ENCODE measurements around the gene RPS3.
"Not testable (repeated sequence)": the region's sequence is repeated elsewhere in the genome, so short reads cannot be mapped to it uniquely, and the experiment has no call there.

Gene RPS3

DNA sequence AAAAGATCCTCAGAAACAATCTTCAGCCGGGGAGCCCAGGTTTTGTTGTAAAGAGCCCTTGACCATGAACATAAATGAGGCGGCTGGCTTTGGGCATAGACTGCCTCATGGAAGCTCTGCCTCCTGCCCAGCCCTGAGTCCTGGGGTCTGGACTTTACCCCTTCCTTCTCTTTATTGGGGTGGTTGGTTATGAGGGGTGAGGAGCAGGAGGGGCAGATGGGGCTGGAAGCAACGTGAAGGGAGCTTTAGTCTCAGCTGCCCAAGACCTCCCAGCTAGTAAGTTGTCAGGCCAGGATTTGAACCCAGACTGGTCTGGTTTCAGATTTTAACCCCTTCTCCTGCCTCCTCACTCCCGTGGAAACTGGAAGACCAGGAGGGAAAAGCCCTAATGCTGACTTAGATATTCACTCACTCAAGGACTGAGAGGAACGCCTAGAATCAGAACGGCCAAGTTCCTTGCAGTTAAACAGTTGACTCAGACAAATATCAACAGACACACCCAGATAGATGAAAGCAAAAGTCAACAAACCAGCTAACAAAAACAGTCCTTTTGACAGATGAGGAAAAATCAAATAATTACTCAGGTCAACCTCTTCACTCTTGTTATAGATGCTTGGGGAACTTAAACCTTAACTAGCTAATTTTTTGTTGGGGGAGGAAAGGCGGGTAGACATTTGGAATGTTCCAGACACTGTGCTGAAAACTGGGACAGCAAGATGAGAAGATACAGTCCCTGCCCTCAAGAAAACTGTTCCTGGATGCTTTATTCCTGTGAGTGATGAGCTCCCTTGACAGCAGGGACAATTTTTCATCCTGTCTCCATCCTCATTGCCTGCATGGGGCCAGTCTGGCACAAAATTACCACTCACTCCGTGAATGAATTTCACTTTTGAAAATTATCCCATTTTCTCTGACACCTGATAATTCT lies 27.1 kb upstream of the RPS3 start:
- no peak for DNase-seq (ENCODE audit: low read depth)
- TF ChIP-seq, protein P1, sequence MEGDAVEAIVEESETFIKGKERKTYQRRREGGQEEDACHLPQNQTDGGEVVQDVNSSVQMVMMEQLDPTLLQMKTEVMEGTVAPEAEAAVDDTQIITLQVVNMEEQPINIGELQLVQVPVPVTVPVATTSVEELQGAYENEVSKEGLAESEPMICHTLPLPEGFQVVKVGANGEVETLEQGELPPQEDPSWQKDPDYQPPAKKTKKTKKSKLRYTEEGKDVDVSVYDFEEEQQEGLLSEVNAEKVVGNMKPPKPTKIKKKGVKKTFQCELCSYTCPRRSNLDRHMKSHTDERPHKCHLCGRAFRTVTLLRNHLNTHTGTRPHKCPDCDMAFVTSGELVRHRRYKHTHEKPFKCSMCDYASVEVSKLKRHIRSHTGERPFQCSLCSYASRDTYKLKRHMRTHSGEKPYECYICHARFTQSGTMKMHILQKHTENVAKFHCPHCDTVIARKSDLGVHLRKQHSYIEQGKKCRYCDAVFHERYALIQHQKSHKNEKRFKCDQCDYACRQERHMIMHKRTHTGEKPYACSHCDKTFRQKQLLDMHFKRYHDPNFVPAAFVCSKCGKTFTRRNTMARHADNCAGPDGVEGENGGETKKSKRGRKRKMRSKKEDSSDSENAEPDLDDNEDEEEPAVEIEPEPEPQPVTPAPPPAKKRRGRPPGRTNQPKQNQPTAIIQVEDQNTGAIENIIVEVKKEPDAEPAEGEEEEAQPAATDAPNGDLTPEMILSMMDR (IDR thresholded peaks at IDR 0.05; ENCODE audit: low read length, missing control alignments): no peak

DNA sequence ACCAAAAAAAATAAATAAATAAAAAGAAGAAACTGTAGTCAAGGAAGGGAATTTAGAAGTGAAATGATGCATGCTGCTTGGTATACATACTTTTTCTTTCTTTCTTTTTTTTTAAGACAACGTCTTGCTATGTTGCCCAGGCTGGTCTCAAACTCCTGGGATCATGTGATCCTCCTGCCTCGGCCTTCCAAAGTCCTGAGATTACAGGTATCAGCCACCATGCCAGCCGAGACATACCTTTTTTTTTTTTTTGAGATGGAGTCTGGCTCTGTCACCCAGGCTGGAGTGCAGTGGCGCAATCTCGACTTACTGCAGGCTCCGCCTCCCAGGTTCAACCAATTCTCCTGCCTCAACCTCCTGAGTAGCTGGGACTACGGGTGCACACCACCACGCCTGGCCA lies 26.1 kb upstream of the RPS3 start:
- H3K4me3 ChIP-seq (replicated peaks; ENCODE audit: low read depth, low read length): no peak overlapping the region
- no peak for DNase-seq (ENCODE audit: low read depth)
- TF ChIP-seq, protein P1 (IDR thresholded peaks at IDR 0.05; ENCODE audit: low read length, missing control alignments): no peak

More for the DNA sequence above, 27.1 kb upstream of the RPS3 start:
- H3K4me3 ChIP-seq (replicated peaks; ENCODE audit: low read depth, low read length): no peak overlapping the region

DNA sequence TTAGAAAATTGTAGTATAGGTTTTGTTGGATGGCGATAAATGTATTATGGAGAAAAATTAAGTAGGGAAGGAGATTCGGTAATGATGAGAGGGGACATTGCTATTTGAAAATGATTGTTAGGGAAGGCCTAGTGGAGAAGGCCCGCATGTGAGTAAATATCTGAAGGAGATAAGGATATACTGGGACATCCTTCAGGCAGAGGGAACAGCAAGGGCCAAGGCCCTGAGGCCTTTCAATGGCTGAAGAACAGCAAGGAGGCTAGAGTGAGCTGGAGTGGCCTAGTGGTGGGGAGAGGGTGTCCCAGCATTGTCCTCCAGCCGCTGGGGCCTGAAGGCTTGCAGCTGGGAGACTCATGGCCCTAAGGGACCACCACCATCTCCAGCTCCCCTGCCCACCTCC lies 24.7 kb upstream of the RPS3 start:
- no peak overlapping the region for H3K4me3 ChIP-seq (replicated peaks; ENCODE audit: low read depth, low read length)
- TF ChIP-seq, protein P1 (IDR thresholded peaks at IDR 0.05; ENCODE audit: low read length, missing control alignments): no peak
- no peak for DNase-seq (ENCODE audit: low read depth)

DNA sequence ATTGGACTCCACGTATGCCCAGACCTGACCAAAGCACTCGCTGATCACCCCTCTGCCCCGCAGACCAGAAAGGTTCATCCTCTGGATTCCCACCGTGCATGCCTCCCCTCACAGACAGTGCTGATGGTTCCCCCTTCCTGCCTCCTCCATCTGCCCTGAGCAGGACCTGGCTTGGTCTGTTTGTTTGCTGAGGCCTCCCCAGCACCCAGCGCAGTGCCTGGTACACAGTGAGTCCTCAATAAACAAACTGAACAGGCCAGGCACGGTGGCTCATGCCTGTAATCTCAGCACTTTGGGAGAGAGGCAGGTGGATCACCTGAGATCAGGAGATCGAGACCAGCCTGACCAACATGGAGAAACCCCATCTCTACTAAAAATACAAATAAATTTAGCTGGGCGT lies 23.7 kb upstream of the RPS3 start:
- TF ChIP-seq, protein P1 (IDR thresholded peaks at IDR 0.05; ENCODE audit: low read length, missing control alignments): no peak
- no peak overlapping the region for H3K4me3 ChIP-seq (replicated peaks; ENCODE audit: low read depth, low read length)
- no peak for DNase-seq (ENCODE audit: low read depth)

DNA sequence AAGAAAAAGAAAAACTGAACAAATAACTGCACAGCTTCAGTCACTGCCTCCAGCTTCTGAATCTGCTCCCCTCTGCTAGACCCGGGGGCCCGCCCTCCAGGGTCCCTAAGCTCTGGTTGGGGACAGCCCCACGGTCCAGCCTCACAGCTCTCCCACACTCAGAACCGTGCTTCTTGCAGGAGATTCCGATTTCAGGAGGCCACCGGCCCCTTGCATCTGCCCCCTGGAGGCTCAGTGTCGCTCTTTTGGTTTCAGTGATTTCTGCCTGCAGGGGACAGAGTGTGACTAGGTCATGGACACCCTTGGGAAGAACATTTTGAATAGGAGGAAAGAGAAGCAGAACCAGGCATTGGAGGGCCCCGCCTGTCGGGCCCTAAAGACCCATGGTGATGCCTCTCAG lies 23.1 kb upstream of the RPS3 start:
- TF ChIP-seq, protein P1 (IDR thresholded peaks at IDR 0.05; ENCODE audit: low read length, missing control alignments): no peak
- DNase-seq (ENCODE audit: low read depth): no peak
- H3K4me3 ChIP-seq (replicated peaks; ENCODE audit: low read depth, low read length): no peak overlapping the region

DNA sequence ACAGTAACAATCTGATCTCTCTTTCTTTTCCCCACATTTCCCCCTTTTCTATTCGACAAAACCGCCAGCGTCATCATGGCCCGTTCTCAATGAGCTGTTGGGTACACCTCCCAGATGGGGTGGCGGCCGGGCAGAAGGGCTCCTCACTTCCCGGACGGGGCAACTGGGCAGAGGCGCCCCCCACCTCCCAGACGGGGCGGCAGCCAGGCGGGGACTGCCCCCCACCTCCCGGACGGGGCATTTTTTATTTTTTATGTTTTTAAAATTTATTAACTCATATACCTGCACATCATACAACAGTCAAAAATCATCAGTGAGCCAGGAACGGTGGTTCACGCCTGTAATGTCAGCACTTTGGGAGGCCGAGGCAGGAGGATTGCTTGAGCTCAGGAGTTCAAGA lies 20.5 kb upstream of the RPS3 start:
- not testable (repeated sequence) for DNase-seq (ENCODE audit: low read depth); H3K4me3 ChIP-seq (replicated peaks; ENCODE audit: low read depth, low read length)

DNA sequence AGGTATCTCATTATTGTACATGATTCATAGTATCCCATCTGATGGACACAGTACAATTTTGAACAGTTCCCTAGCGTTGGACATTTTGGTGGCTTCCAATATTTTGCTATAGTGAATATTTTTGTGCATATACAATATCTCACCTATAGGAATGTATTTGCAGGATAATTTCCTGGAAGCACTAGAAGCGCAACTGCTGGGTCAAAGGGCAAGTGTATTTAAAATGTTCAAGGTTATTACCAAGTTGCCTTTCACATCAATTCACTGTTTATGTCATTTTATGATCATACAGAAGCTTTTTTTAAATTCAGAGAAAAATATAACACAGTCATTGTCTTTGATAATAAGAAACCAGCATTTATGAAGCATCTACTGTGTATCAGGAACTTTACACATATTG lies 19.1 kb upstream of the RPS3 start:
- H3K4me3 ChIP-seq (replicated peaks; ENCODE audit: low read depth, low read length): no peak overlapping the region
- DNase-seq (ENCODE audit: low read depth): no peak
- TF ChIP-seq, protein P1 (IDR thresholded peaks at IDR 0.05; ENCODE audit: low read length, missing control alignments): no peak

Data from fibroblast of pulmonary artery (primary cell).